Parathyroid adenoma (tissue), 2 donors: ENCODE results near the gene PLEKHH1.

ENCODE experiments used
- H2AFZ ChIP-seq: fragments of 300-600 bp; sonication (generic); one replicate; pipeline ENCODE4 v1.7.0; 2017; ENCODE audit warnings: antibody characterized with exemption, mild to moderate bottlenecking
- H3K27ac ChIP-seq: fragments of 300-600 bp; sonication (generic); one replicate; pipeline ENCODE4 v1.7.0; 2017
- H3K27me3 ChIP-seq: fragments of 300-600 bp; sonication (generic); one replicate; pipeline ENCODE4 v1.7.0; 2017; ENCODE audit warnings: low read length; ENCODE audit not compliant: control insufficient read depth, insufficient read depth
- H3K36me3 ChIP-seq: fragments of 300-600 bp; sonication (generic); one replicate; pipeline ENCODE4 v1.7.0; 2017; ENCODE audit warnings: low read length; ENCODE audit not compliant: control insufficient read depth, insufficient read depth
- H3K4me1 ChIP-seq: fragments of 300-600 bp; sonication (generic); one replicate; pipeline ENCODE4 v1.7.0; 2017; ENCODE audit warnings: control low read depth
- H3K4me2 ChIP-seq: fragments of 300-600 bp; sonication (generic); one replicate; pipeline ENCODE4 v1.7.0; 2017; ENCODE audit warnings: low read length
- H3K4me3 ChIP-seq: fragments of 300-600 bp; sonication (generic); one replicate; pipeline ENCODE4 v1.7.0; 2017; ENCODE audit warnings: low read depth, low read length
- H3K79me2 ChIP-seq: fragments of 300-600 bp; sonication (generic); one replicate; pipeline ENCODE4 v1.7.0; 2017; ENCODE audit warnings: control low read depth
- H3K9ac ChIP-seq: fragments of 300-600 bp; sonication (generic); one replicate; pipeline ENCODE4 v1.7.0; 2017; ENCODE audit warnings: mild to moderate bottlenecking
- H3K9me3 ChIP-seq: fragments of 300-600 bp; sonication (generic); one replicate; pipeline ENCODE4 v1.7.0; 2017; ENCODE audit warnings: low read length; ENCODE audit not compliant: control insufficient read depth
- TF ChIP-seq, protein P1 (sequence below): fragments of 300-600 bp; sonication (generic); IDR thresholded peaks from one replicate; pipeline ENCODE4 v1.7.0; 2017; ENCODE audit warnings: antibody characterized with exemption, mild to moderate bottlenecking
- donor health status: primary hyperparathyroidism.

The PLEKHH1 gene

DNA sequence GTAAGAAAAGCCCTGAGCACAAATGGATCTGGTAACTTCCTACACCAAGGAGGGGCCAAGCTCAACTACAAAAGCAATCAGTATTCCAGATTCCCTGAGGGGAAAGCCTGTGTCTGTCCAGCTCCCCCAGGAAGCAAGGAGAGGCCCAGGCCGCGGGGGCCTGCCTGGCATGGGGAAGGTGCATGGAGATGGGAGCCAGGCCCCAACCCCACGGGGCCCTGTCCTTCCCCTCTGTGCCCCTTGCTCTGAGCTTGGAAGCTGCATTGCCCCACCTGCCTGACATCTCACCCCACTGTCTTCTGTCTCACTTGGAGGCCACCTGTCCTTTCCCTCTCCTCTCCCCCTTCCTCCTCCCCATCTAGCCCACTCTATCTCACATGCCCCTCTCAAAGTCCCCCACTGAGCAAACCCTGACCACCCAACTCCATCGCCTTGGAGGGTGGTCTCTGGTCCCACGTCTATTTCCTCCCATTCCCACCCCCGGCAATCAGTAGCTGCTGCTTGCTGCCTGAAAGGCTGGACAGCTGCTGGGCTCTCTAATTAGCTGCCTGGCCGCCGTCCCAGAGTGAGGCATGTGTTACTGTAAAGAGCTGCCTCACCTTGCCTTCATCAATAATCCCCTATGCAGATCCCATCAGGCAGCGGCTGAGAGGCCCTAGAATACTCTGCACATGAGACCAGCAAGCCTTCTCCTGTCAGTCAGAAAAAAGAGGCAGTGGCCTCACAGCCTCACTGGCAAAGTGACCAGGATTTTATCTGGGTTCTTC, 41.2 kb upstream of the PLEKHH1 start:
- no peak overlapping the region for H3K4me2 ChIP-seq
- no peak overlapping the region for H3K4me3 ChIP-seq
- H3K4me1 ChIP-seq = peaks cover 6% of the 10 kb centered on the region
- TF ChIP-seq, protein P1, sequence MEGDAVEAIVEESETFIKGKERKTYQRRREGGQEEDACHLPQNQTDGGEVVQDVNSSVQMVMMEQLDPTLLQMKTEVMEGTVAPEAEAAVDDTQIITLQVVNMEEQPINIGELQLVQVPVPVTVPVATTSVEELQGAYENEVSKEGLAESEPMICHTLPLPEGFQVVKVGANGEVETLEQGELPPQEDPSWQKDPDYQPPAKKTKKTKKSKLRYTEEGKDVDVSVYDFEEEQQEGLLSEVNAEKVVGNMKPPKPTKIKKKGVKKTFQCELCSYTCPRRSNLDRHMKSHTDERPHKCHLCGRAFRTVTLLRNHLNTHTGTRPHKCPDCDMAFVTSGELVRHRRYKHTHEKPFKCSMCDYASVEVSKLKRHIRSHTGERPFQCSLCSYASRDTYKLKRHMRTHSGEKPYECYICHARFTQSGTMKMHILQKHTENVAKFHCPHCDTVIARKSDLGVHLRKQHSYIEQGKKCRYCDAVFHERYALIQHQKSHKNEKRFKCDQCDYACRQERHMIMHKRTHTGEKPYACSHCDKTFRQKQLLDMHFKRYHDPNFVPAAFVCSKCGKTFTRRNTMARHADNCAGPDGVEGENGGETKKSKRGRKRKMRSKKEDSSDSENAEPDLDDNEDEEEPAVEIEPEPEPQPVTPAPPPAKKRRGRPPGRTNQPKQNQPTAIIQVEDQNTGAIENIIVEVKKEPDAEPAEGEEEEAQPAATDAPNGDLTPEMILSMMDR = no peak
- H2AFZ ChIP-seq = no peak overlapping the region
- no peaks in the 10 kb centered on the region for H3K9me3 ChIP-seq
- no peaks in the 10 kb centered on the region for H3K27me3 ChIP-seq
- no peaks in the 10 kb centered on the region for H3K36me3 ChIP-seq
- no peaks in the 10 kb centered on the region for H3K79me2 ChIP-seq
- no peak overlapping the region for H3K9ac ChIP-seq
- no peak overlapping the region for H3K27ac ChIP-seq

DNA sequence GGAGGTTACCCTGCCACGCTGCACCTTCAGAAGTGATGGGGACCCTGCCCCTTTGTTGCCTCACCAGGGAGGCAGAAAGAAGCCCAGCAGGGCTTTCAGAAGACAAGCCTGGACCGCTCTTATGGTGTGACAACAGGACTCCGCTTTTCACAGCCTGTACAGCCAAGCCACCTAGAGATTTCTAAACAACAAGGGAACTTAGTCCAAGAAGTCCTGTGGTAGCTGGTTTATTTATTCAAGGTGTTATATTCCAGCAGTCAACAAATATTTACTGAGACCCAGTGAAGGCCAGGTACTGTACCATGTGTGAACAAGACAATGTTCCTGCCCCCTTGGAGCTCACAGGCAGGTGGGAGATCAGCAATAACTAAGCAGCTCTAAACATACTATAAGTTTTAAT, 40.6 kb upstream of the PLEKHH1 start:
- Histone ChIP-seq H3K4me2 (no peak overlapping the region), H3K9ac (no peak overlapping the region), H3K9me3 (no peaks in the 10 kb centered on the region), H3K36me3 (no peaks in the 10 kb centered on the region), H3K27me3 (no peaks in the 10 kb centered on the region), H3K27ac (no peak overlapping the region), H3K4me3 (no peak overlapping the region), H3K79me2 (no peaks in the 10 kb centered on the region), H2AFZ (no peak overlapping the region), H3K4me1 (peaks cover 6% of the 10 kb centered on the region)
- TF ChIP-seq, protein P1 = no peak

DNA sequence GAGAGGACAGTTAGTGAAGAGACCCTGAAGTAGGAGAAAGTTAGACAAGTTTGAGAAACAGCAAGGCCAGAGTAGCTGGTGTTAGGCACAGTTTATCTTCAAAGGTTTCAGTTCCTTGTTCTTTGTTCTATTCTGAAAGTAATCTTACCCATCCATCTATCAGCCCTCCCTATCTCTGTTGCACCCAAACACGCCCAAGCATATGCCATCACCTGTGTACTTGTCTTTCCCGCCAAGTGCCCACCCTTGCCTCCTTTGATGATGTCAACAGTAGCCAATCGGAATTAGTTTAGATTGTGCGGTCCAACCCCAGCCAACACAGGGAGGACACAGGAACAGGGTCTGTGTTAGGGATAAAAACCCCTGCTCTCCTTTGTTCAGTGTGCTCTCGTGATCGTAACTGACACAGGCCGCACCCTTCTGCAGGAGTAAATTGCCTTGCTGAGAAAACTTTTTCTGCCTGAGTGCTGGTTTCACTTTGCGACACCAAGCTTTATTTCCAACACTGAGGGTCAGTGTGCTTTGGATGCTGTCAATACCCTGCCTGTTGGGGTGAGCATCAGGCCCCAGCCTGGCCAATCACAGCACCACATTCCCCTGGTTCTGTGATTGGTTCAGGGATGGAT, 39.9 kb upstream of the PLEKHH1 start:
- Histone ChIP-seq H3K36me3 (no peaks in the 10 kb centered on the region), H3K4me1 (peaks cover 6% of the 10 kb centered on the region), H3K4me2 (no peak overlapping the region), H3K4me3 (no peak overlapping the region), H3K9me3 (no peaks in the 10 kb centered on the region), H3K27ac (no peak overlapping the region), H2AFZ (no peak overlapping the region), H3K27me3 (no peaks in the 10 kb centered on the region), H3K9ac (no peak overlapping the region), H3K79me2 (no peaks in the 10 kb centered on the region)
- TF ChIP-seq, protein P1 = no peak

DNA sequence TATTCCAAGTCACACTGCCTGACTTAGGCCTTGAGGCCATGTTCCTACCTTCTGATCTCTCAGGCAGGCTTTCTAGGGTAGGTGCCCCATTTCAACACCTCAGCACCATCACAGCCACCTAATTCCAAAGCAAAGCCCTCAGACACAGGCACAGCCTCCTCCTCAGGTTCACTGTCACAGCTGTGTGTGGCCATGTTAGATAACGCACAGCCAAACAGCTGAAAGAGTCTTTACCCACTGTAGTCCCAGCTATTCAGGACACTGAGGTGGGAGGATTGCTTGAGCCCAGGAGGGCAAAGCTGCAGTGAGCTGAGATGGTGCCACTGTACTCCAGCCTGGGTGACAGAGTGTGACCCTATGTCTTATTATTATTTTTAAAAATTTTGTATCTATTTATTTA, 37.3 kb upstream of the PLEKHH1 start:
- Histone ChIP-seq H3K27ac (no peak overlapping the region), H3K27me3 (no peaks in the 10 kb centered on the region), H2AFZ (no peak overlapping the region), H3K4me1 (peaks cover 4% of the 10 kb centered on the region), H3K9ac (no peak overlapping the region), H3K4me2 (no peak overlapping the region), H3K9me3 (no peaks in the 10 kb centered on the region), H3K79me2 (no peaks in the 10 kb centered on the region), H3K4me3 (no peak overlapping the region), H3K36me3 (no peaks in the 10 kb centered on the region)
- TF ChIP-seq, protein P1 = no peak
